Activated CD4-positive, alpha-beta T cell treated with anti-CD3 and anti-CD28 coated beads for 36 hours (primary cell): ENCODE measurements around the gene ZNF425. TPM values are rescaled to one million over a fixed set of nuclear protein-coding genes. Genes with fewer than 3 reads are reported as not detected.

Experiments
- total RNA-seq, 2 experiments: library from RNA; stranded (reverse); gene quantifications; one replicate each; pipeline ENCODE4 v1.2.3, GENCODE V29; 2021

The ZNF425 gene
- total RNA-seq, 2 experiments from 2014 or later, result 0.43 to 0.95 TPM

Other genes with a start within 250 kb of the ZNF425 start
- 100 to 1,000 TPM; 117 to 126 TPM for gene EZH2, start 242.0 kb downstream of the ZNF425 start, total RNA-seq
- 10 to 100 TPM; 88.3 to 90.1 TPM for gene PDIA4, start 97.8 kb downstream of the ZNF425 start, total RNA-seq
- gene ZNF786, start 35.6 kb downstream of the ZNF425 start, total RNA-seq, result 1 to 10 TPM; 4.4 to 4.8 TPM
- 10 to 100 TPM in 1 of 2 experiments, 1 to 10 TPM in 1; 9.6 to 10.5 TPM for gene ZNF398, start 21.1 kb upstream of the ZNF425 start, total RNA-seq
- 10 to 100 TPM; 41.1 to 46.3 TPM for gene ZNF282, start 69.2 kb upstream of the ZNF425 start, total RNA-seq
- 10 to 100 TPM in 1 of 2 experiments, 1 to 10 TPM in 1; 9.9 to 15.9 TPM for gene ZNF212, start 113.3 kb upstream of the ZNF425 start, total RNA-seq
- 10 to 100 TPM; 14.5 to 15.4 TPM for gene ZNF783, start 135.9 kb upstream of the ZNF425 start, total RNA-seq